ENCODE results near the gene VPS13C. TPM values are rescaled to one million over a fixed set of nuclear protein-coding genes. Genes with fewer than 3 reads are reported as not detected.
A peak's percentile ranks its signal among the peaks of the same experiment; 100 is the strongest.

The VPS13C gene
- polyA plus RNA-seq, 3 donors: 12.0 to 32.2 (median 18.4) TPM

- no peak overlapping the region for H3K4me3 Mint-ChIP-seq
- peaks cover 0 to 1% (median 0%) of the 10 kb centered on the region in 3 donors for H3K27me3 Mint-ChIP-seq (ENCODE audit: low read depth in 3 of 3)
- Histone ChIP-seq H2AFZ (ENCODE audit: insufficient read depth, low read depth, low read length, poor library complexity, severe bottlenecking) (no peak overlapping the region), H3K36me3 (replicated peaks in 1 of 2; ENCODE audit: control insufficient read depth in 1 of 2, insufficient read depth in 2 of 2, low read length in 2 of 2) (no peaks in the 10 kb centered on the region), H3K4me3 (replicated peaks in 1 of 3; ENCODE audit: low read depth in 2 of 3, low read length in 3 of 3) (no peak overlapping the region), H3K79me2 (ENCODE audit: insufficient read depth, low read length) (peaks cover 97% of the 10 kb centered on the region), H3K9ac (ENCODE audit: insufficient read depth, low read length, poor library complexity, severe bottlenecking) (no peak overlapping the region), H3K27me3 (ENCODE audit: control insufficient read depth in 2 of 2, insufficient read depth in 2 of 2, low read length in 2 of 2) (no peaks in the 10 kb centered on the region), H3K9me3 (replicated peaks in 1 of 2; ENCODE audit: control insufficient read depth in 1 of 2, insufficient read depth in 1 of 2, low read length in 2 of 2) (no peaks in the 10 kb centered on the region), H3K27ac (ENCODE audit: low read depth in 1 of 2, low read length in 2 of 2) (peak overlapping the region in 1 of 2 donors; percentile 65), H4K20me1 (ENCODE audit: insufficient read depth, low read length) (peaks cover 95% of the 10 kb centered on the region), H3K4me2 (replicated peaks; ENCODE audit: extremely low read depth, low read length, poor library complexity, severe bottlenecking) (no peak overlapping the region), H3K4me1 (ENCODE audit: control insufficient read depth in 1 of 2, insufficient read depth in 2 of 2, low read length in 2 of 2) (peaks cover 73 to 81% of the 10 kb centered on the region in 2 donors)
- no peaks in the 10 kb centered on the region for H3K9me3 Mint-ChIP-seq
- peak overlapping the region in 2 of 7 donors; percentile 75 to 79 for H3K27ac Mint-ChIP-seq
- no peak for DNase-seq
- H3K4me1 Mint-ChIP-seq: peaks cover 68% of the 10 kb centered on the region
- intact Hi-C loops (cut with micrococcal nuclease): no loop called here
- no peak for TF ChIP-seq CTCF (IDR thresholded peaks at IDR 0.05)
- WGBS (ENCODE audit: insufficient coverage): 94% methylated on average over 3 of the region's 5 CpGs
- H3K36me3 Mint-ChIP-seq: peaks cover 0 to 9% of the 10 kb centered on the region in 2 donors
These were observed 5.3 kb downstream of the VPS13C start for GRCh38 chr15:62054979-62055378.

GRCh38 chr15:62053439-62054085 lies 6.7 kb downstream of the VPS13C start:
- no peak overlapping the region for H2AFZ ChIP-seq (ENCODE audit: insufficient read depth, low read depth, low read length, poor library complexity, severe bottlenecking)
- peaks cover 66% of the 10 kb centered on the region for H3K4me1 Mint-ChIP-seq
- H3K79me2 ChIP-seq (ENCODE audit: insufficient read depth, low read length): peaks cover 88% of the 10 kb centered on the region
- DNase-seq: no peak
- peak overlapping the region in 1 of 2 donors; percentile 65 for H3K27ac ChIP-seq (ENCODE audit: low read depth in 1 of 2, low read length in 2 of 2)
- H3K4me1 ChIP-seq (ENCODE audit: control insufficient read depth in 1 of 2, insufficient read depth in 2 of 2, low read length in 2 of 2): peaks cover 66 to 73% of the 10 kb centered on the region in 2 donors
- H3K4me2 ChIP-seq (replicated peaks; ENCODE audit: extremely low read depth, low read length, poor library complexity, severe bottlenecking): no peak overlapping the region
- H3K27me3 ChIP-seq (ENCODE audit: control insufficient read depth in 2 of 2, insufficient read depth in 2 of 2, low read length in 2 of 2): no peaks in the 10 kb centered on the region
- peaks cover 2 to 12% of the 10 kb centered on the region in 2 donors for H3K36me3 Mint-ChIP-seq
- peak overlapping the region in 4 of 7 donors; percentile 36 to 85 (median 58) for H3K27ac Mint-ChIP-seq
- 94% methylated on average over 2 of the region's 5 CpGs for WGBS (ENCODE audit: insufficient coverage)
- H3K9me3 ChIP-seq (replicated peaks in 1 of 2; ENCODE audit: control insufficient read depth in 1 of 2, insufficient read depth in 1 of 2, low read length in 2 of 2): no peaks in the 10 kb centered on the region
- no peak overlapping the region for H3K4me3 Mint-ChIP-seq
- no peak for TF ChIP-seq CTCF (IDR thresholded peaks at IDR 0.05)
- intact Hi-C loops (cut with micrococcal nuclease): no loop called here
- no peaks in the 10 kb centered on the region for H3K9me3 Mint-ChIP-seq
- peaks cover 86% of the 10 kb centered on the region for H4K20me1 ChIP-seq (ENCODE audit: insufficient read depth, low read length)
- peaks cover 0 to 1% (median 0%) of the 10 kb centered on the region in 3 donors for H3K27me3 Mint-ChIP-seq (ENCODE audit: low read depth in 3 of 3)
- H3K9ac ChIP-seq (ENCODE audit: insufficient read depth, low read length, poor library complexity, severe bottlenecking): no peak overlapping the region
- H3K4me3 ChIP-seq (replicated peaks in 1 of 3; ENCODE audit: low read depth in 2 of 3, low read length in 3 of 3): no peak overlapping the region
- no peaks in the 10 kb centered on the region for H3K36me3 ChIP-seq (replicated peaks in 1 of 2; ENCODE audit: control insufficient read depth in 1 of 2, insufficient read depth in 2 of 2, low read length in 2 of 2)

All from CD14-positive monocyte (primary cell).